AG04449 (cell line): ENCODE results near the gene POU3F1.

ENCODE experiments used
- CTCF ChIA-PET: fragments of 350-600 bp; formaldehyde crosslinking; extraction: SDS; loops from one replicate; lab custom pipeline; 2021; ENCODE audit warnings: antibody characterized with exemption; lab: Yijun Ruan, JAX
- POLR2A ChIA-PET: fragments of 400-600, 350-600 bp; formaldehyde crosslinking; extraction: SDS; loops from one replicate; lab custom pipeline; 2020; ENCODE audit warnings: antibody characterized with exemption, inconsistent platforms; lab: Yijun Ruan, JAX
- DNase-seq: peaks from one replicate; pipeline ENCODE4 v3.0.0-alpha.2; 2010; ENCODE audit warnings: low read depth, low spot score
- H3K4me3 ChIP-seq: 2 replicates; pipeline ENCODE4 v1.5.1; 2011; ENCODE audit warnings: low read depth, mild to moderate bottlenecking, control low read depth, low read length
- TF ChIP-seq, protein P1 (sequence below): IDR thresholded peaks from one replicate; pipeline ENCODE4 v1.5.1; 2011; ENCODE audit warnings: mild to moderate bottlenecking, moderate library complexity, low read length, control low read depth, inconsistent platforms; ENCODE audit not compliant: insufficient read depth; ENCODE audit errors: missing control alignments

POU3F1 gene

GRCh38 chr1:38062361-38063288, 16.0 kb upstream of the POU3F1 start:
- H3K4me3 ChIP-seq: no peak overlapping the region
- ChIA-PET POLR2A (no interaction called here), CTCF (interaction anchor here (1.6 to 2.8 kb wide), 2 partner anchors 10 to 15 kb away, joined by 6 to 11 read pairs; no protein-coding TSS in a partner anchor)
- no peak for DNase-seq
- TF ChIP-seq, protein P1, sequence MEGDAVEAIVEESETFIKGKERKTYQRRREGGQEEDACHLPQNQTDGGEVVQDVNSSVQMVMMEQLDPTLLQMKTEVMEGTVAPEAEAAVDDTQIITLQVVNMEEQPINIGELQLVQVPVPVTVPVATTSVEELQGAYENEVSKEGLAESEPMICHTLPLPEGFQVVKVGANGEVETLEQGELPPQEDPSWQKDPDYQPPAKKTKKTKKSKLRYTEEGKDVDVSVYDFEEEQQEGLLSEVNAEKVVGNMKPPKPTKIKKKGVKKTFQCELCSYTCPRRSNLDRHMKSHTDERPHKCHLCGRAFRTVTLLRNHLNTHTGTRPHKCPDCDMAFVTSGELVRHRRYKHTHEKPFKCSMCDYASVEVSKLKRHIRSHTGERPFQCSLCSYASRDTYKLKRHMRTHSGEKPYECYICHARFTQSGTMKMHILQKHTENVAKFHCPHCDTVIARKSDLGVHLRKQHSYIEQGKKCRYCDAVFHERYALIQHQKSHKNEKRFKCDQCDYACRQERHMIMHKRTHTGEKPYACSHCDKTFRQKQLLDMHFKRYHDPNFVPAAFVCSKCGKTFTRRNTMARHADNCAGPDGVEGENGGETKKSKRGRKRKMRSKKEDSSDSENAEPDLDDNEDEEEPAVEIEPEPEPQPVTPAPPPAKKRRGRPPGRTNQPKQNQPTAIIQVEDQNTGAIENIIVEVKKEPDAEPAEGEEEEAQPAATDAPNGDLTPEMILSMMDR: no peak

DNA sequence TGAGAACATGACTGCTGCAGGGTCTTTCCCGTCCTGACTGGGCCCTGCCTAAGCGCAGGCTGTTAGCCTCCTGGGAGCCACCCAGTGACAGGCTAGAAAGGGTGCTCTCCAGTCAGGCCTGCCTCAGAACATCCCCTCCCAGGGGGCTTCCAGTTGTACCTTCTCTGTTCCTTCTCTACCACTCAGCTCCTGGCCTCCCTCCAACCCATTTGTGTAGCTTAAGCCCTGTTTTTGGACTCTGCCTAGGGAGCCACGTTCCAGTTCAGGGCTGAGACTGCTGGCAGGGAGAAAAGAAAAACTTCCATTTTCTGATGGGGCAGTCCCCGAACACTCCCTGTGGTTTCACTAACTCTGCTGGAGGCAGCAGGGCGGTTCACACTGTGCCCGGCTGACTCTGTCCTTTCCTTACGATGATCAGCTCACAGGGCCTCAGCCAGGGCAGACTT, 15.3 kb upstream of the POU3F1 start:
- POLR2A ChIA-PET: no interaction called here
- TF ChIP-seq, protein P1: no peak
- DNase-seq: no peak
- CTCF ChIA-PET: interaction anchor here (2.8 kb wide), 1 partner anchor 11 kb away, joined by 11 read pairs; no protein-coding TSS in a partner anchor
- no peak overlapping the region for H3K4me3 ChIP-seq

DNA sequence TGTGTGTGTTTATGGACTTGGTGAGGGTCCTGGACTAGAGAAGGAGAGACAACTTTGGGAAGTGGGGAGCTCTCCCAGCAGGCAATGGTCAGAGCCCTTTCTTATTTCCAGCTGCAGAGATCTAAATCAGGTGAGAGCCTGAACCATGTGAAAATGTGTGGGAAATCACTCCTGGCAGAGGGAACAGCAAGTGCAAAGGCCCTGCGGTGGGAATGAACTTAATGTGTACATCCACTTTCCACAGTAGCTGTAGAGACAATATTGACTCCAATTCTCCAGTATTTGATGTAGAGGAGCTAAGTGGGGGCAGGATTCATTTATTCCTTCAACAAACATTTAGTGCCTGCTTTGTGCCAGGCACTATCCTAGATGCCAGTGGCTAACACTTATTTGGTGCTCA, 14.7 kb upstream of the POU3F1 start:
- ChIA-PET POLR2A (no interaction called here), CTCF (interaction anchor here (2.8 kb wide), 1 partner anchor 12 kb away, joined by 11 read pairs; no protein-coding TSS in a partner anchor)
- no peak overlapping the region for H3K4me3 ChIP-seq
- DNase-seq: no peak
- TF ChIP-seq, protein P1: no peak

DNA sequence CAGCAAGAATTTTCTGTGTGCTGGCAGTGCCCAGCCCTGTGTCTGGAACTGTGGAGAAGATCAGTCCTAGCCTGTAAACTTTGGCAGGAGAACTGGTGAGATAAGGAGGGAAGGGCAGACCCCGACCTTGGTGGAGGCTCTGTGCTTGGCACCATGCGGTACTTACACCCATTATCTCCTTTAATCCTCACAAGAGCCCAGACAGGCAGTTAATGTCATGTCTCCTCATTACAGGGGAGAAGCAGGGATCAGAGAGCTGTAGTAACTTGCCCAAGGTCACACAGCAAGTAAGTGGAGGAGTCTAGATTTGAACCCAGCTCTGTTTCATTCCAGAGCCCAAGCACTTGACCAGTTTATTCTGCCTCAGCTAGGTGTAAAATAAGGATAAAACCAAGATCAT, 13.9 kb upstream of the POU3F1 start:
- no peak overlapping the region for H3K4me3 ChIP-seq
- TF ChIP-seq, protein P1: no peak
- CTCF ChIA-PET: interaction anchor here (1.5 kb wide), 1 partner anchor 14 kb away, joined by 3 read pairs; the partner anchor contains the start of gene POU3F1
- POLR2A ChIA-PET: no interaction called here
- no peak for DNase-seq

DNA sequence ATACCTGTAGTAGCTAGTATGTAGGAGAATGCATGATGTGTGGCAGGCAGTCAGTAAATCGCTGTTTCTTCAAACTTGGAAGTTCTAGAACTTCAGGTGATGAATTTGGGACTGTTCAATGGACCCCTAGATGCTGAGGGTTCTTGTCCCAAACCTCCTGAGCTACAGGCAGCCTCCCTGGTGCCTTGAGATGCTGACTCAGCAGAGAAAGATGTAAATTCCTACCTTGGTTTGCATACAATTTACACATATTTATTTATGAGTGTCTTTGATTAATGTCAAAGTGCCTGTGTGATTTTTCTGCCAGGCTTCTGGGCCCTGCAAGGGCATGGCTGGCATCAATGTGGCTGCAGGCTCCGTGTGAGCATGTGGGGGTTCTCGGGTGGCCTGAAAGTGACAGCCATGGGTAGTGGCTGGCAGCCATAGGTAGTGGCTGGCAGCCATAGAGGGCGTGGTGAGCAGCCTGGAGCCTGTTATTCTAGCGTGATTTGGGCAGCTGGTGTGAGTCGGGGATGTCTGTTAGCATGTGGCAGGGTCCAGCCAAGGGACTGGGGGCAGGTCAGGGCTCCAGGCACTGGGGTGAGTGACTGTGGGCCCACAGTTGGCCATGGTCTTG, 13.2 kb upstream of the POU3F1 start:
- TF ChIP-seq, protein P1: no peak
- no peak for DNase-seq
- ChIA-PET CTCF (interaction anchor here (0.7 to 1.5 kb wide), 2 partner anchors 12 to 13 kb away, joined by 3 to 7 read pairs; partner anchors contain the start of gene POU3F1), POLR2A (no interaction called here)
- H3K4me3 ChIP-seq: no peak overlapping the region
